Neural progenitor cell (in vitro differentiated cells): ENCODE data around the gene RAB35.

ENCODE experiments used
- CTCF ChIP-seq: fragments of 200-600 bp; sonication (generic); IDR thresholded peaks from 2 replicates; pipeline ENCODE4 v1.5.1; 2017; ENCODE audit warnings: antibody characterized with exemption, mild to moderate bottlenecking
- EZH2 ChIP-seq: fragments of 200-600 bp; sonication (generic); IDR thresholded peaks from 2 replicates; pipeline ENCODE4 v1.6.1; 2017; ENCODE audit warnings: antibody characterized with exemption, mild to moderate bottlenecking, moderate library complexity

- TF ChIP-seq CTCF (no peak), EZH2 (no peak)
Measured at GRCh38 chr12:120094485-120094884, 22.1 kb downstream of the RAB35 start.
